PC-3 (cell line): ENCODE results near the gene CACHD1. TPM values are rescaled to one million over a fixed set of nuclear protein-coding genes. Genes with fewer than 3 reads are reported as not detected.

ENCODE experiments used
- ATAC-seq: fragments of 200-7000 bp; cut with Tn5 transposase; 2 replicates; pipeline ENCODE4 v1.9.1; 2020; ENCODE audit warnings: mild to moderate bottlenecking, moderate library complexity
- BruUV-seq: library from RNA; stranded (reverse); fragments of 400-500 nt; replicated peaks from 2 replicates; lab custom pipeline; 2021; lab: Mats Ljungman, UMichigan
- CTCF ChIA-PET: fragments of 300-600 bp; sonication (Branson Sonifier 250); formaldehyde crosslinking; loops from one replicate; lab custom pipeline; 2022; ENCODE audit warnings: antibody characterized with exemption; lab: Charles Lee
- POLR2A ChIA-PET: fragments of 300-600 bp; sonication (Branson Sonifier 250); formaldehyde crosslinking; loops from one replicate; lab custom pipeline; 2022; ENCODE audit warnings: antibody characterized with exemption; ENCODE audit not compliant: unreplicated experiment; lab: Charles Lee
- DNase-seq: peaks from one replicate; pipeline ENCODE4 v3.0.0-alpha.2; 2015
- H2AFZ ChIP-seq: fragments of 300-600 bp; sonication (generic); 2 replicates; pipeline ENCODE4 v1.6.0; 2016; ENCODE audit warnings: antibody characterized with exemption, low read length
- H3F3A ChIP-seq: fragments of 300-600 bp; sonication (generic); one replicate; pipeline ENCODE4 v1.6.0; 2017; ENCODE audit warnings: antibody characterized with exemption, low read length, control low read depth, mild to moderate bottlenecking; ENCODE audit not compliant: unreplicated experiment
- H3K27ac ChIP-seq: fragments of 300-600 bp; sonication (generic); 2 replicates; pipeline ENCODE4 v1.5.1; 2016; ENCODE audit warnings: mild to moderate bottlenecking, low read length
- H3K27me3 ChIP-seq: fragments of 300-600 bp; sonication (generic); 2 replicates; pipeline ENCODE4 v1.6.1; 2016; ENCODE audit warnings: low read length, mixed read lengths
- H3K36me3 ChIP-seq: fragments of 300-600 bp; sonication (generic); 2 replicates; pipeline ENCODE4 v1.6.1; 2016; ENCODE audit warnings: low read depth, mixed run types, low read length, mixed read lengths
- H3K4me1 ChIP-seq: fragments of 300-600 bp; sonication (generic); 2 replicates; pipeline ENCODE4 v1.5.1; 2016; ENCODE audit warnings: low read length; ENCODE audit not compliant: insufficient read depth
- H3K4me2 ChIP-seq: fragments of 300-600 bp; sonication (generic); 2 replicates; pipeline ENCODE4 v1.6.0; 2016; ENCODE audit warnings: low read length
- H3K4me3 ChIP-seq: fragments of 300-600 bp; sonication (generic); 2 replicates; pipeline ENCODE4 v1.5.1; 2016; ENCODE audit warnings: mild to moderate bottlenecking, low read length, mixed read lengths
- H3K79me2 ChIP-seq: fragments of 300-600 bp; sonication (generic); 2 replicates; pipeline ENCODE4 v1.6.1; 2017; ENCODE audit warnings: low read length, mixed read lengths
- H3K9ac ChIP-seq: fragments of 300-600 bp; sonication (generic); 2 replicates; pipeline ENCODE4 v1.6.0; 2016; ENCODE audit warnings: mild to moderate bottlenecking, low read length
- H3K9me2 ChIP-seq: fragments of 300-600 bp; sonication (generic); replicated peaks from 2 replicates; pipeline ENCODE4 v1.6.1; 2016; ENCODE audit warnings: mixed run types, low read length, mixed read lengths
- H3K9me3 ChIP-seq: fragments of 300-600 bp; sonication (generic); 2 replicates; pipeline ENCODE4 v1.6.1; 2016; ENCODE audit warnings: low read length, mixed read lengths
- H4K20me1 ChIP-seq: fragments of 300-600 bp; sonication (generic); 2 replicates; pipeline ENCODE4 v1.6.1; 2016; ENCODE audit warnings: low read length, mixed read lengths
- EZH2 ChIP-seq: fragments of 300-600 bp; sonication (generic); IDR thresholded peaks from one replicate; pipeline ENCODE4 v1.6.1; 2017; ENCODE audit warnings: antibody characterized with exemption, mild to moderate bottlenecking, low read length; ENCODE audit not compliant: unreplicated experiment
- EZH2phosphoT487 ChIP-seq: fragments of 300-600 bp; sonication (generic); IDR thresholded peaks from 2 replicates; pipeline ENCODE4 v1.6.1; 2018; ENCODE audit warnings: mild to moderate bottlenecking, antibody characterized with exemption, low read length, borderline replicate concordance
- intact Hi-C: fragments of 100-400 bp; cut with micrococcal nuclease; formaldehyde crosslinking; loops from 2 replicates; pipeline ENCODE4 v1.9.0; 2023
- total RNA-seq: library from RNA; depleted of rRNA; stranded (reverse); fragments of >200 nt; gene quantifications from 2 replicates; pipeline ENCODE4 v1.2.3, GENCODE V29; 2014
- TF ChIP-seq, protein P1 (sequence below): fragments of 300-600 bp; sonication (generic); conservative IDR thresholded peaks from 2 replicates; pipeline ENCODE4 v1.5.1; 2017; ENCODE audit warnings: antibody characterized with exemption, low read depth, mild to moderate bottlenecking, low read length

Gene CACHD1
- total RNA-seq, 1 experiment from 2014 or later, result 6.6 TPM

- POLR2A ChIA-PET, result interaction anchor here (0.6 kb wide), 1 partner anchor 396 kb away, joined by 3 read pairs; no protein-coding TSS in a partner anchor
- intact Hi-C loops, result no loop called here
- DNase-seq (no peak), ATAC-seq (no peak)
- Histone ChIP-seq H3K27ac (no peak overlapping the region), H3K4me2 (no peak overlapping the region), H3F3A (no peaks in the 10 kb centered on the region), H3K4me3 (no peak overlapping the region), H3K36me3 (no peaks in the 10 kb centered on the region), H3K4me1 (no peaks in the 10 kb centered on the region), H3K9ac (no peak overlapping the region), H3K9me2 (no peaks in the 10 kb centered on the region), H3K79me2 (no peaks in the 10 kb centered on the region), H4K20me1 (no peaks in the 10 kb centered on the region), H2AFZ (no peak overlapping the region), H3K9me3 (no peaks in the 10 kb centered on the region), H3K27me3 (no peaks in the 10 kb centered on the region)
- TF ChIP-seq, protein P1, sequence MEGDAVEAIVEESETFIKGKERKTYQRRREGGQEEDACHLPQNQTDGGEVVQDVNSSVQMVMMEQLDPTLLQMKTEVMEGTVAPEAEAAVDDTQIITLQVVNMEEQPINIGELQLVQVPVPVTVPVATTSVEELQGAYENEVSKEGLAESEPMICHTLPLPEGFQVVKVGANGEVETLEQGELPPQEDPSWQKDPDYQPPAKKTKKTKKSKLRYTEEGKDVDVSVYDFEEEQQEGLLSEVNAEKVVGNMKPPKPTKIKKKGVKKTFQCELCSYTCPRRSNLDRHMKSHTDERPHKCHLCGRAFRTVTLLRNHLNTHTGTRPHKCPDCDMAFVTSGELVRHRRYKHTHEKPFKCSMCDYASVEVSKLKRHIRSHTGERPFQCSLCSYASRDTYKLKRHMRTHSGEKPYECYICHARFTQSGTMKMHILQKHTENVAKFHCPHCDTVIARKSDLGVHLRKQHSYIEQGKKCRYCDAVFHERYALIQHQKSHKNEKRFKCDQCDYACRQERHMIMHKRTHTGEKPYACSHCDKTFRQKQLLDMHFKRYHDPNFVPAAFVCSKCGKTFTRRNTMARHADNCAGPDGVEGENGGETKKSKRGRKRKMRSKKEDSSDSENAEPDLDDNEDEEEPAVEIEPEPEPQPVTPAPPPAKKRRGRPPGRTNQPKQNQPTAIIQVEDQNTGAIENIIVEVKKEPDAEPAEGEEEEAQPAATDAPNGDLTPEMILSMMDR, result no peak
- TF ChIP-seq EZH2, result no peak
- CTCF ChIA-PET, result interaction anchor here (0.6 kb wide), 1 partner anchor 382 kb away, joined by 3 read pairs; no protein-coding TSS in a partner anchor
- no TSS peak for BruUV-seq
These were observed 81.1 kb downstream of the CACHD1 start for GRCh38 chr1:64550946-64551605.

GRCh38 chr1:64553285-64553684 lies 83.4 kb downstream of the CACHD1 start:
- intact Hi-C loops, result no loop called here
- H3K36me3 ChIP-seq, result no peaks in the 10 kb centered on the region
- H3F3A ChIP-seq, result no peaks in the 10 kb centered on the region
- no peaks in the 10 kb centered on the region for H3K79me2 ChIP-seq
- DNase-seq (no peak), ATAC-seq (no peak)
- no peaks in the 10 kb centered on the region for H4K20me1 ChIP-seq
- no peaks in the 10 kb centered on the region for H3K27me3 ChIP-seq
- no TSS peak for BruUV-seq
- no peaks in the 10 kb centered on the region for H3K9me3 ChIP-seq
- H2AFZ ChIP-seq, result no peak overlapping the region
- H3K4me3 ChIP-seq, result no peak overlapping the region
- H3K4me1 ChIP-seq, result no peaks in the 10 kb centered on the region
- ChIA-PET CTCF (no interaction called here), POLR2A (no interaction called here)
- H3K9me2 ChIP-seq, result no peaks in the 10 kb centered on the region; the same call in 1 of the 2 replicates
- TF ChIP-seq EZH2phosphoT487 (no peak), EZH2 (no peak)
- TF ChIP-seq, protein P1, result 0 out of 2 replicates have a peak, but pooled peaks have one; percentile 13
- no peak overlapping the region for H3K27ac ChIP-seq
- no peak overlapping the region for H3K9ac ChIP-seq
- no peak overlapping the region for H3K4me2 ChIP-seq

DNA sequence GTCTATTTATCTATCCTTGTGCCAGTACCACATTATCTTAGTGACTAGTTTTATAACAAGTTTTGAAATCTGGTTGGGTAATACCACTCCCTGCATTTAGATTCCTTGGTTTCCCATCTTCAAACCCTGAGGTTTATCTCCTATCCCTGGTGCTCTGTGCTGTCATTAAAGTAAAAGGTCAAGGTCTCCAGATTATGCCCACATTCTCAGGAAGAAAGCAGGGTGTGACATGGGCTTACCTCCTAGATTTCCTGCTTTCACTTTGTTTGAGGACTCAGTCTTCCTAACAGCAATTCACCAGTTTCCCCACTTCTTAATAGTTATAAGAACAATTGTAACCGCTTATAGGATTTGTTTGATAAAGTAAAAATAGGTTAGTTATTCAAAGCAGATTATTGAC lies 86.0 kb downstream of the CACHD1 start:
- intact Hi-C loops, result no loop called here
- CTCF ChIA-PET, result no interaction called here

More for the DNA sequence above, 86.0 kb downstream of the CACHD1 start:
- no peak for DNase-seq
- Histone ChIP-seq H3K4me2 (no peak overlapping the region), H3F3A (no peaks in the 10 kb centered on the region), H3K9ac (no peak overlapping the region), H3K27ac (no peak overlapping the region), H3K79me2 (no peaks in the 10 kb centered on the region), H4K20me1 (no peaks in the 10 kb centered on the region), H3K36me3 (no peaks in the 10 kb centered on the region), H3K9me2 (no peaks in the 10 kb centered on the region; the same call in 1 of the 2 replicates), H3K4me1 (no peaks in the 10 kb centered on the region), H3K9me3 (no peaks in the 10 kb centered on the region), H3K27me3 (no peaks in the 10 kb centered on the region), H2AFZ (no peak overlapping the region), H3K4me3 (no peak overlapping the region)
- ATAC-seq, result no peak
- POLR2A ChIA-PET, result no interaction called here
- TF ChIP-seq, protein P1, result no peak
- no peak for TF ChIP-seq EZH2
- no peak for TF ChIP-seq EZH2phosphoT487
- no TSS peak for BruUV-seq
